ENCODE results near the gene ATP1A4.

ATP1A4 gene

GRCh38 chr1:160144921-160145320 is 6.5 kb upstream of the ATP1A4 start:
- no peak for DNase-seq (ENCODE audit: low spot score)

DNA sequence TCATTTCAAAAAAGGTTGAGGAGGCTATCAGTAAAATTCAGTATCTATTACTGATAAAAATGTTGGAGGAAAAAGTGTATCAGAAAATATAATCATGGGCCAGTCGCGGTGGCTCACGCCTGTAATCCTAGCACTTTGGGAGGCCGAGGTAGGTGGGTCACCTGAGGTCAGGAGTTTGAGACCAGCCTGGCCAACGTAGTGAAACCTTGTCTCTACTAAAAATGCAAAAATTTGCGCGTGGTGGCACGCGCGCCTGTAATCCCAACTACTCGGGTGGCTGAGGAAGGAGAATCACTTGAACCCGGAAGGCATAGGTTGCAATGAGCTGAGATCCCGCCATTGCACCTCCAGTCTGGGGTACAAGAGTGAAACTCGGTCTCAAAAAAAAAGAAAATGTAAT is 5.3 kb upstream of the ATP1A4 start:
- no peak for DNase-seq (ENCODE audit: low spot score)

DNA sequence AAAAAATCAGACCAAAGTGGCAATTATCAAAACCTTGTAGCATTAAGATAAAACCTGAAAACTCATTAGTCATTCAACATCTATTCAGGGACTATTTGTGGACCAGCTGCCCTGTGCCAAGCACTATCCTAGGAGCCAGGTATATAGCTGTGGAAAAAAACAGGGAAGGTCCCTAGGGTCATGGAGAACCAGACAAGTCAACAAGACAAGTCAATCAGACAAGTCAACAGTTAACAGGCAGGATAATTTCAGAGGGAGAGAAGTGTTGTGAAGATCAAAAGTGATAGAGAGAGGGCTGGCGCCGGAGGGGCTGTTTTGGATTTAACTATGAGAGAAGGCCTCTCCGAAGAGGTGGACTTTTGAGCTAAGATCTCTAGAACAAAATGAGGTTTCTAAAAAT is 3.3 kb upstream of the ATP1A4 start:
- DNase-seq (ENCODE audit: low spot score), result no peak

GRCh38 chr1:160149233-160149632 is 2.2 kb upstream of the ATP1A4 start:
- no peak for DNase-seq (ENCODE audit: low spot score)

DNA sequence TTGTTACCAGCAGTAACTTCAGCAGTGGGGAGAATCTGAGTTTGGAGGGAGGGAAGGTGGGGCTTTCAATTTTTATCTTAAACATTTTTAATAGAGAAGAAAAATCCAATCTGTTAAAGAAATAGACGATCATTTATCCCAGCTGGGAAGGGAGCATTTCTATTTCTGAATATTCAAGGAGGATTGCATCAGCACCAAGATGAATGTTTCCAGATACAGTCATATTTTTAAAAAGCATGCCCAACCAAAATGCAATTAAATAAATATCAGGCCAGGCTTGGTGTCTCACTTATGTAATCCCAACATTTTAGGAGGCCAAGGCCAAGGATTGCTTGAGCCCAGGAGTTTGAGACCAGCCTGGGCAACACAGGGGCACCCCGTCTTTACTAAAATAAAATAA is 1.7 kb upstream of the ATP1A4 start:
- no peak for DNase-seq (ENCODE audit: low spot score)

DNA sequence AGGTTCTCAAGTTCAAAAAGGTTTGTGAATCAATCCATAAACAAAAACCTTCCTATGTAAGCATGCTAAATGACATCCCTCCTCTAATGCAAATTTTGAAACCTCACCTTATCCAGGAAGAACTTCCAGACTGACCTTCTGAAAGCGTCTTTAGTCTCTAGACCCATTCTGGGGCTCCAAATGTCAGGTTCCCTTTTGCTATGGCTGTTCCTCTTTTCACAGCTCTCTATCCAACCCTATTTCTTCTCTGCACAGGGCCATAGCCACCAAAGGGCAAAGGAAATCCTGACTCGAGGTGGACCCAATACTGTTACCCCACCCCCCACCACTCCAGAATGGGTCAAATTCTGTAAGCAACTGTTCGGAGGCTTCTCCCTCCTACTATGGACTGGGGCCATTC is 3.4 kb downstream of the ATP1A4 start:
- no peak for DNase-seq (ENCODE audit: low spot score)

- no peak for DNase-seq (ENCODE audit: low spot score)
Observed at GRCh38 chr1:160156361-160156760, 5.0 kb downstream of the ATP1A4 start.

DNA sequence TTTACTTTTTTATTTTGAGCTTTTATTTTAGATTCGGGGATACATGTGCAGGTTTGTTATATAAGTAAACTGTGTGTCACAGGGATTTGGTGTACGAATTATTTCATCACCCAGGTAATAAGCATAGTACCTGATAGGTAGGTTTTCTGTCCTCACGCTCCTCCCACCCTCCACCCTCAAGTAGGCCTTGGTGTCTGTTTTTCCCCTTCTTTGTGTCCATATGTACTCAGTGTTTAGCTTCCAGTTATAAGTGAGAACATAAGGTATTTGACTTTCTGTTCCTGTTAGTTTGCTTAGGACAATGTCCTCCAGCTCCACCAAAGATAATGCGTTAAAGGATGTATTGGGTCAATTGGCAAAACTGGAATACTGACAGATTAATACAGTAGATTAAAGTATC is 5.8 kb downstream of the ATP1A4 start:
- no peak for DNase-seq (ENCODE audit: low spot score)

GRCh38 chr1:160158031-160158430 is 6.6 kb downstream of the ATP1A4 start:
- no peak for DNase-seq (ENCODE audit: low spot score)

- DNase-seq (ENCODE audit: low spot score), result no peak
Observed at GRCh38 chr1:160158534-160158933, 7.1 kb downstream of the ATP1A4 start.

GRCh38 chr1:160159846-160160245 is 8.4 kb downstream of the ATP1A4 start:
- no peak for DNase-seq (ENCODE audit: low spot score)

- DNase-seq (ENCODE audit: low spot score), result no peak
Observed at GRCh38 chr1:160161965-160162705, 10.7 kb downstream of the ATP1A4 start.

GRCh38 chr1:160162931-160163330 is 11.5 kb downstream of the ATP1A4 start:
- no peak for DNase-seq (ENCODE audit: low spot score)

DNA sequence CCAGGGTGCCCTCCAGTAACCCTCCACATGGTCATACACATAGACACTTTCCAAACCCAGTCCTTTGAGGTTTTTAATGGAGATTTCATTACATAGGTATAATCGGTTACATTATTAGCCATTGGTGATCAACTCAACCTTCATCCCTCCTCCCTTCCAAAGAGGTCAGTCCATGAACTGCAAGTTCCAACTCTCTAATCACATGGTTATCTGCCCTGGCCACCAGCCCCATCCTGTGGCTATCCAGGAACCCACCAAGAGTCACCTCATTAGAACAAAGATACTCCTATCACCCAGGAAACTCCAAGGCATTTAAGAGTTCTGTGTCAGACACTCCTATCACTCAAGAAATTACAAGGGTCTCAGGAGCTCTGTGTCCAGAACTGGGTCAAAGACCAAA is 12.2 kb downstream of the ATP1A4 start:
- no peak for DNase-seq (ENCODE audit: low spot score)

DNA sequence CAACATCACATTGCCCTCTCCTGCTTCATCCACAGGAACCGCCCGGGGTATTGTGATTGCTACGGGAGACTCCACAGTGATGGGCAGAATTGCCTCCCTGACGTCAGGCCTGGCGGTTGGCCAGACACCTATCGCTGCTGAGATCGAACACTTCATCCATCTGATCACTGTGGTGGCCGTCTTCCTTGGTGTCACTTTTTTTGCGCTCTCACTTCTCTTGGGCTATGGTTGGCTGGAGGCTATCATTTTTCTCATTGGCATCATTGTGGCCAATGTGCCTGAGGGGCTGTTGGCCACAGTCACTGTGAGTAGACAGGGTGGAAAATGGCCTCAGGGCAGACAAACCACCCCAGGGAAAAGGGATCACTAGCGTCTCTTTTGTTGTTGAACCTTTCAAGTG is 12.7 kb downstream of the ATP1A4 start:
- no peak for DNase-seq (ENCODE audit: low spot score)

DNA sequence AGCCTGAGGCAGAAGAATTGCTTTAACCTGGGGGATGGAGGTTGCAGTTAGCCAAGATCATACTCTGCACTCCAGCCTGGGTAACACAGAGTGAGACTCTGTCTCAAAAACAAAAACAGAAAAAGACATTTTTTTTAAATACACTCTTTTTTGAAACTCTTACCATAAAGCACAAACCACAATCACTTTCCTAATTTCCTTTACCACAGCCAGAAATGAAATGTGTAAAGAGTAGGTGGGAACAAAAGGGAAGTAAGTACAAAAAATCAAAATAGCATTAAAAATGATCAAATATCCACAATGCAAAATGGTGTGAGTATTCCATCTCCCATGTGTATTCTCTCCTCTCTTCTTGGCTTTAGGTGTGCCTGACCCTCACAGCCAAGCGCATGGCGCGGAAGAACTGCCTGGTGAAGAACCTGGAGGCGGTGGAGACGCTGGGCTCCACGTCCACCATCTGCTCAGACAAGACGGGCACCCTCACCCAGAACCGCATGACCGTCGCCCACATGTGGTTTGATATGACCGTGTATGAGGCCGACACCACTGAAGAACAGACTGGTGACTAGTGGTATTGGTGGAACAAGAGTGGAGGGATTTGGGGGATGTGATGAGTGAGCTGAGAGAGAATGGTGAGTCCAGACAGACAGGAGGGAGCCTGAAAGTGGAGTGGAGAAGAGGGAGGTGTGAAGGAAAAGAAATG is 14.9 kb downstream of the ATP1A4 start:
- no peak for DNase-seq (ENCODE audit: low spot score)

DNA sequence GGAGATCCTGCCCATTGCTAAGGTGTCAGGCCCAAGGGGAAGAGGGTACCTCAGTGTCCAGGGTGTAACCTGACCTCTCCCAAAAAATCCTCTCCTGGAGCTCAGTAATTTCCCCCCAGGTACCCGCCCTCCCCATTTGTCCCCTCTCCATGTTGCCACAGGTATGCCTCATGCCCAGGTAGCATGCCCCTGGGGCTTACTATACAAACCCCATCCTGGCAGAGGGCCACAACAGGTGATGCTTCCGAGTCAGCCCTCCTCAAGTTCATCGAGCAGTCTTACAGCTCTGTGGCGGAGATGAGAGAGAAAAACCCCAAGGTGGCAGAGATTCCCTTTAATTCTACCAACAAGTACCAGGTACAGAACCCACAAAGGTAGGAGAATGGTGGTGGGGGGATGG is 15.7 kb downstream of the ATP1A4 start:
- DNase-seq (ENCODE audit: low spot score), result no peak

DNA sequence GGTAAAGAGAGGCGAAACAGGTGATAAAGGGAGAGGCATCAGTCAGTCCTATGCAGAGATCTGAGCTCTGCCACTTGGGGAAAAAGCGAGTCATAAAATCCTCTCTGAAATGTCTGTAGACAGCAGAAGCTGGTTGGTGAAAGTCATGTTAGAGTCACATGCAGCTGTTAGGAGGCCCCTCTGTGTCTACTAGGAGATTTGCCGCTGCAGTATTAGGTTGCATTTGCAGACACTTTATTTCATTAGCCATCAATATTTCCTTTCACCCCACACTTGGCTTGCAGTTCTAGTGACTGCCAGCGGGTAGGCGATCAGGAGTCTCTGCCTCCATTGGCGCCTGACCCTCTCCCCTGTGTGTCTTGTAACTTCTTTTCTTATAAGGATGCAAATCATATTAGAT is 16.2 kb downstream of the ATP1A4 start:
- no peak for DNase-seq (ENCODE audit: low spot score)

GRCh38 chr1:160168016-160168415 is 16.6 kb downstream of the ATP1A4 start:
- no peak for DNase-seq (ENCODE audit: low spot score)

DNA sequence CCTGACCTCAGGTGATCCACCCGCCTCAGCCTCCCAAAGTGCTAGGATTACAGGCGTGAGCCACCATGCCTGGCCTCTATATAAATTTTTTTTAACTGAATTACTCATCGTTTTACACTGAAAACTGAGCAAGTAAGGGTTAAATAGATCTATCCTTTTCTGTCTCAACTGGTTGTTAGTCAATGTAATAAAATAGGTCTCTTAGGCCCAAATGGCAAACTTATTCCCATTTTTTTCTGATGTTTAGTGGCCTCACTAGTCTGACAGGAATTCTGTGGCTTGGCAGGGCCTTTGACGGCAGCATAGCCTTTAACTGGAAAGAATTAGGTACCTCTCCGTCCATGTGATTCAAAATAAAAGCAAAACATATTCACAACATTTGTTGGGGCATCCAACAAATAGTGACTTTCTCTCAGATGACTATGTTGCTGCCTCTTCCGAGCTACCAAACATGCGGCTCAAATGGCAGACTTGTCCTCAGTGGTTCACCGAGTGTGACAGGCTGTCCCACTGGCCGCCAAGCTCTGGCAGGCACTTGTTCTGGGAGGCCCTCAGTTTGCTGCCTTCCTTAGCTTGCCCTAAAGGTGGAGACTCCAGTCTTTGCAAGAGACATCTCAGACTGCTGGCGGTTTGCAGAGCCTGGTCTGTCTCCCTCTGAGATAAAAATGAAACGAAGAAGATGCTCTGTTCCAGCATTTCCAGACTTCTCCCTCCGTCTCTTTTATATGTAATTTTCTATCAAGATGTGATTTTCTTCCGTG is 17.4 kb downstream of the ATP1A4 start:
- no peak for DNase-seq (ENCODE audit: low spot score)

GRCh38 chr1:160169553-160170399 is 18.4 kb downstream of the ATP1A4 start:
- DNase-seq (ENCODE audit: low spot score), result no peak

- DNase-seq (ENCODE audit: low spot score), result no peak
Observed at GRCh38 chr1:160171354-160171753, 20.0 kb downstream of the ATP1A4 start.
